AG04450 (cell line): ENCODE data around the gene GNL2. TPM values are rescaled to one million over a fixed set of nuclear protein-coding genes. Genes with fewer than 3 reads are reported as not detected.

Experiments used
- CTCF ChIA-PET: fragments of 300-600, 350-600 bp; formaldehyde crosslinking; extraction: SDS; loops from one replicate; lab custom pipeline; 2022; ENCODE audit warnings: antibody characterized with exemption, inconsistent platforms; lab: Charles Lee
- POLR2A ChIA-PET: fragments of 350-600 bp; formaldehyde crosslinking; extraction: SDS; loops from one replicate; lab custom pipeline; 2021; ENCODE audit warnings: antibody characterized with exemption, inconsistent platforms; lab: Yijun Ruan, JAX
- DNase-seq: peaks from one replicate; pipeline ENCODE4 v3.0.0-alpha.2; 2011; ENCODE audit warnings: low read depth, low spot score
- H3K27ac ChIP-seq: one replicate; pipeline ENCODE4 v1.5.1; 2012; ENCODE audit warnings: low read depth, low read length, control low read depth
- H3K27me3 ChIP-seq: one replicate; pipeline ENCODE4 v1.6.0; 2012; ENCODE audit warnings: low read length; ENCODE audit not compliant: control insufficient read depth, insufficient read depth
- H3K4me3 ChIP-seq: 2 replicates; pipeline ENCODE4 v1.5.1; 2011; ENCODE audit warnings: mild to moderate bottlenecking, low read depth, low read length, control low read depth
- H3K9me3 ChIP-seq: 2 replicates; pipeline ENCODE4 v1.5.1; 2012; ENCODE audit warnings: low read length; ENCODE audit not compliant: control insufficient read depth, insufficient read depth
- polyA plus RNA-seq: library from polyadenylated mRNA; depleted of rRNA; stranded (reverse); fragments of >200 nt; gene quantifications from 2 replicates; pipeline ENCODE4 v1.2.3, GENCODE V29; 2011; rRNA removed
- small RNA-seq: library from RNA; depleted of rRNA; stranded (forward); fragments of <200 nt; gene quantifications from one replicate; pipeline ENCODE3, GENCODE V24; 2012; ENCODE audit warnings: low read depth; ENCODE audit not compliant: insufficient read length
- TF ChIP-seq, protein P1 (sequence below): IDR thresholded peaks from 2 replicates; pipeline ENCODE4 v1.5.1; 2011; ENCODE audit warnings: low read depth, low read length, control low read depth, inconsistent platforms

GNL2 gene
- polyA plus RNA-seq, 1 experiment: 64.7 TPM

DNA sequence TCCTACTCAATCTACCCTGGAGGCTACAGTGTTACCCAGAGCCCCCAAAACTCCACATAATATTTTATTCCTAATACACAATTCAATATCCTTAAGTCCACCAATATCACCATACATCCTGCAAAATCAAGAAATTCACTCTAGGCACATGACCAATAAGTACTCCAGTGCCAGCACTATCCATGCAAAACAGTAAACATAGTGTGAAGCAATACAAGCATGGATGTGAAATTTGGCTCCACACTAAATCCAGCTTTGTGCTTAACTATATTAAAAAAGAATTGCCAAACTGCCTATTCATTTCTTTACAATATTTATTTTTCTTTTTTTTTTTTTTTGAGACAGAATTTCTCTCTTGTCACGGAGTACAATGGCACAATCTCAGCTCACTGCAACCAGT, 78.2 kb downstream of the GNL2 start:
- Histone ChIP-seq H3K27ac (no peak overlapping the region), H3K9me3 (no peaks in the 10 kb centered on the region), H3K4me3 (no peak overlapping the region), H3K27me3 (no peaks in the 10 kb centered on the region)
- DNase-seq: no peak
- ChIA-PET POLR2A (interaction anchor here (0.7 kb wide), 1 partner anchor 63 kb away, joined by 3 read pairs; no protein-coding TSS in a partner anchor), CTCF (no interaction called here)
- TF ChIP-seq, protein P1, sequence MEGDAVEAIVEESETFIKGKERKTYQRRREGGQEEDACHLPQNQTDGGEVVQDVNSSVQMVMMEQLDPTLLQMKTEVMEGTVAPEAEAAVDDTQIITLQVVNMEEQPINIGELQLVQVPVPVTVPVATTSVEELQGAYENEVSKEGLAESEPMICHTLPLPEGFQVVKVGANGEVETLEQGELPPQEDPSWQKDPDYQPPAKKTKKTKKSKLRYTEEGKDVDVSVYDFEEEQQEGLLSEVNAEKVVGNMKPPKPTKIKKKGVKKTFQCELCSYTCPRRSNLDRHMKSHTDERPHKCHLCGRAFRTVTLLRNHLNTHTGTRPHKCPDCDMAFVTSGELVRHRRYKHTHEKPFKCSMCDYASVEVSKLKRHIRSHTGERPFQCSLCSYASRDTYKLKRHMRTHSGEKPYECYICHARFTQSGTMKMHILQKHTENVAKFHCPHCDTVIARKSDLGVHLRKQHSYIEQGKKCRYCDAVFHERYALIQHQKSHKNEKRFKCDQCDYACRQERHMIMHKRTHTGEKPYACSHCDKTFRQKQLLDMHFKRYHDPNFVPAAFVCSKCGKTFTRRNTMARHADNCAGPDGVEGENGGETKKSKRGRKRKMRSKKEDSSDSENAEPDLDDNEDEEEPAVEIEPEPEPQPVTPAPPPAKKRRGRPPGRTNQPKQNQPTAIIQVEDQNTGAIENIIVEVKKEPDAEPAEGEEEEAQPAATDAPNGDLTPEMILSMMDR: no peak

Small RNAs within 50 kb of the gene (small RNA-seq; reads per million reads assigned to genes)
- gene AL034379.1: not detected

Other genes starting within 250 kb of the GNL2 start
- 4.3 and 6.4 TPM in 2 replicates for gene ZC3H12A, start 121.4 kb downstream of the GNL2 start, polyA plus RNA-seq
- 59.6 and 69.6 TPM in 2 replicates for gene MEAF6, start 81.2 kb downstream of the GNL2 start, polyA plus RNA-seq
- gene SNIP1, start 41.6 kb downstream of the GNL2 start, polyA plus RNA-seq: 7.8 and 8.9 TPM in 2 replicates
- 13.1 and 14.2 TPM in 2 replicates for gene DNALI1, start 39.0 kb downstream of the GNL2 start, polyA plus RNA-seq
- gene RSPO1, start 39.0 kb upstream of the GNL2 start, polyA plus RNA-seq: 0.04 TPM in 1 of 2 replicates, not detected in the other
- 7.1 and 9.6 TPM in 2 replicates for gene CDCA8, start 96.6 kb upstream of the GNL2 start, polyA plus RNA-seq
- not detected in 2 replicates for gene EPHA10, start 169.2 kb upstream of the GNL2 start, polyA plus RNA-seq
- gene MANEAL, start 197.9 kb upstream of the GNL2 start, polyA plus RNA-seq: 0.32 and 0.65 TPM in 2 replicates
- gene C1orf122, start 211.9 kb upstream of the GNL2 start, polyA plus RNA-seq: 26.0 and 30.3 TPM in 2 replicates
- 15.2 and 15.6 TPM in 2 replicates for gene YRDC, start 212.3 kb upstream of the GNL2 start, polyA plus RNA-seq